BLaER1 treated with 17β-estradiol and CSF1 and Interleukin-3, amounts not matched to agents 10 nM and 100 nM (cell line): ENCODE data around the gene RNF208.

ENCODE experiments used
- H3K27ac ChIP-seq, 11 experiments: shearing (Covaris generic); formaldehyde crosslinking; 2 replicates each; pipeline ENCODE4 v1.8.1; 2022
- H3K27me3 ChIP-seq, 11 experiments: shearing (Covaris generic); formaldehyde crosslinking; 2 replicates each; pipeline ENCODE4 v1.8.1; 2022
- H3K36me3 ChIP-seq, 11 experiments: shearing (Covaris generic); formaldehyde crosslinking; 2 replicates each; pipeline ENCODE4 v1.8.1; 2022
- H3K4me1 ChIP-seq, 10 experiments: shearing (Covaris generic); formaldehyde crosslinking; 2 replicates each; pipeline ENCODE4 v1.8.1; 2022
- H3K4me2 ChIP-seq, 11 experiments: shearing (Covaris generic); formaldehyde crosslinking; 2 replicates each; pipeline ENCODE4 v1.8.1; 2022
- H3K4me3 ChIP-seq, 10 experiments: shearing (Covaris generic); formaldehyde crosslinking; 2 replicates each; pipeline ENCODE4 v1.8.1; 2022
- H3K9ac ChIP-seq, 11 experiments: shearing (Covaris generic); formaldehyde crosslinking; 2 replicates each; pipeline ENCODE4 v1.8.1; 2022
- H3K9me3 ChIP-seq, 11 experiments: shearing (Covaris generic); formaldehyde crosslinking; replicated peaks in 1 of 11; 2 replicates each; pipeline ENCODE4 v1.8.1; 2022
- H4K20me1 ChIP-seq, 11 experiments: shearing (Covaris generic); formaldehyde crosslinking; 2 replicates each; pipeline ENCODE4 v1.8.1; 2022
- Cebpa-rat ChIP-seq, 11 experiments: shearing (Covaris generic); IDR thresholded peaks; 2 replicates each; pipeline ENCODE4 v1.8.1; 2022

RNF208 gene

DNA sequence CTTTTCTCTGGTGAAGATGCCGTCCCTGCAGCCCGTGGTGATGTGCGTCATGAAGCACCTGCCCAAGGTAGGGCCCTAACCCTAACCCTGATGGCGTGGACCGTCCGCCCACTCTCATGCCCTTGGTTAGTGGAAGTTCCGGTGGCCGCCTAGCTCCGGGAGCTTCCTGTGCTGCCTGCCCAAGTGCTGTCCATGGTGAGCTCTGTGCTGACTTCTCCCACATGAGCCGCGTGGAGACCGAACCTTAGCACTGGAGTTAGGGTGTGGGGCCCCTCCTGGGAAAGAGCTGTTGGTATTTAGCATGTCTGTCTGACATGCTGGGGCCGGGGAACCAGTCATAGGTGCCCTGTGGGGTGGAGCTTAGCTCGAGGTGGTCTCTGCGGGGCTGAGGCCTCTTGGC lies 34.3 kb upstream of the RNF208 start:
- Histone ChIP-seq H3K4me1 (peaks cover 43 to 64% (median 52%) of the 10 kb centered on the region in 10 experiments), H3K9ac (peak overlapping the region; percentile 83 to 97 (median 90)), H3K27me3 (no peaks in the 10 kb centered on the region), H4K20me1 (peaks cover 12 to 41% (median 20%) of the 10 kb centered on the region in 11 experiments; a peak in 20 of 22 replicates), H3K4me2 (peak overlapping the region; percentile 94 to 100 (median 98)), H3K4me3 (peak overlapping the region; percentile 86 to 100 (median 97)), H3K9me3 (no peaks in the 10 kb centered on the region), H3K36me3 (peaks cover 24 to 47% (median 38%) of the 10 kb centered on the region in 11 experiments), H3K27ac (peak overlapping the region in 5 of 11 experiments; percentile 80 to 91 (median 89); a peak in 7 of 22 replicates)
- no peak for TF ChIP-seq Cebpa-rat (IDR thresholded peaks at IDR 0.05)

DNA sequence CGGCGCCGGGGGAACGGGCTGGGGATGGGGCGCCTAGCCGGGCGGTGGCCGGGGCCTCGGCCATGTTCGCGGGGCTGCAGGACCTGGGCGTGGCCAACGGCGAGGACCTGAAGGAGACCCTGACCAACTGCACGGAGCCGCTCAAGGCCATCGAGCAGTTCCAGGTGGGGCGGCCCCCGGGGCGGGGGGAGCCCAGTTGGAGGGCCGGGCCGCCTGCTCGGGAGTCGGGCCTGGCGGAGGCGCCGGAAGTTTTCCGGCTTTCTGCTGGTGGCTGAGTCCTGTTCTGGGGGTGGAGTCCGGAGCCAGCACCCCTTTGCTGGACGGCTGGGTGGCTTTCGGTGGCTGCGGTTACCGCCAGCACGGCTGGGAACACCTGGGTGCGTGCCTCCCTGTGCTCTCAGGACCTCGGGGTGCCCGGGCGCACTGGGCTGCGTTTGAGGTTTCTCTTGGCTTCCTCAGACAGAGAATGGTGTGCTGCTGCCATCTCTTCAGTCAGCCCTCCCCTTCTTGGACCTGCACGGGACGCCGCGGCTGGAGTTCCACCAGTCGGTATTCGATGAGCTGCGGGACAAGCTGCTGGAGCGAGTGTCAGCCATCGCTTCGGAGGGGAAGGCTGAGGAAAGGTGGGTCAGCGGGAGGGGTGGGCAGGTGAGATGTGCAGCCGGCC lies 33.5 kb upstream of the RNF208 start:
- peak overlapping the region; percentile 94 to 100 (median 98) for H3K4me2 ChIP-seq
- H3K4me3 ChIP-seq, result peak overlapping the region; percentile 86 to 100 (median 97)
- H3K27me3 ChIP-seq, result no peaks in the 10 kb centered on the region
- peaks cover 22 to 40% (median 30%) of the 10 kb centered on the region in 11 experiments for H3K36me3 ChIP-seq
- H3K27ac ChIP-seq, result peak overlapping the region; percentile 42 to 91 (median 85); a peak in 21 of 22 replicates
- peaks cover 43 to 68% (median 56%) of the 10 kb centered on the region in 10 experiments for H3K4me1 ChIP-seq
- TF ChIP-seq Cebpa-rat (IDR thresholded peaks at IDR 0.05), result no peak
- H4K20me1 ChIP-seq, result peaks cover 12 to 41% (median 20%) of the 10 kb centered on the region in 11 experiments; a peak in 20 of 22 replicates
- peak overlapping the region; percentile 83 to 97 (median 90) for H3K9ac ChIP-seq
- H3K9me3 ChIP-seq, result no peaks in the 10 kb centered on the region

DNA sequence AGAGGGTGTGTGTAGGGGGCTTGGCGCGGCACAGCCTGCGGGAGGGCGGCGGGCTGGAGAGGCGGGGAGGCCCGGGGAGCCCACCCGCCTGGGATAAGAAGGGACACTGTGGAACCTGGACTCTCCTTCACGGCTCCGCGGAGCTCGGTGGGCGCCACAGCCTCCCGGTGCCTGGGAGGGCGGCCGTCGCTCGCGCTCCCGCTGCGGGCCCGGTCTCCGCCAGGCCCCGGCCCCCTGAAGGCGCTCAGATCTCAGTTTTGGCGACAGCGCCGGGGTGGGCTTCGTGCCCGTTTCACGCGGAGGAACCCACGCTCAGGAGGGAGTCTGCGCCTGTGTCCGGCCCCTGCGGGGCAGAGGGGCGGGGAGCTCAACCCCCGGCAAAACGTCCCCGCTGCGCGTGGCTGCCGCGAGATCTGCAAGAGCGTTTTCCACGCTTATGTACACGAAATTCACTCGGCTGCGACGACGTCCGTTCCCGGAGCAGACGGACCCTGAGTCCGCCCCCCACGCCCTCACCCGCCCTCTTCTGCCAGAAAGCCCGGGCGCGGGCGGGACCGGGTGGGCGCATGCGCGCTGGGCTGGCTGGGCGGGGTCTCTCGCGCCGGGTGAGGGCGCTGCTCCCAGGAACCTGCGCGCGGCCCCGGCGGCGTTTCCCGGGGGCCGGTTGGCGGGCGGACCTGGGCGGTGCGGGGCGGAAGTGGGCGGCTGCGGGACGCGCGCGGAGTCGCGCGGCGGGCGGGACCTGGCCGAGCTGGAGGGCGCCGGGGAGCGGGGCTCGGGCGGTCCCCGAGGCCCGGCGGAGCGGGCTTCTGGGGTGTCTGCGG lies 32.8 kb upstream of the RNF208 start, which contains the start of gene NELFB:
TSS of gene NELFB (plus strand) at position 704 of the 824 bp plus-strand sequence.
- Histone ChIP-seq H4K20me1 (peaks cover 12 to 41% (median 20%) of the 10 kb centered on the region in 11 experiments; a peak in 20 of 22 replicates), H3K27me3 (no peaks in the 10 kb centered on the region), H3K4me2 (peak within 1 kb of the TSS; percentile 96 to 100 (median 99)), H3K36me3 (peaks cover 22 to 38% (median 30%) of the 10 kb centered on the region in 11 experiments), H3K4me3 (peak within 1 kb of the TSS; percentile 86 to 100 (median 97)), H3K9me3 (no peaks in the 10 kb centered on the region), H3K27ac (peak within 1 kb of the TSS; percentile 42 to 91 (median 85); a peak in 21 of 22 replicates), H3K9ac (peak within 1 kb of the TSS; percentile 83 to 97 (median 90)), H3K4me1 (peaks cover 43 to 74% (median 59%) of the 10 kb centered on the region in 10 experiments)
- TF ChIP-seq Cebpa-rat (IDR thresholded peaks at IDR 0.05), result no peak

DNA sequence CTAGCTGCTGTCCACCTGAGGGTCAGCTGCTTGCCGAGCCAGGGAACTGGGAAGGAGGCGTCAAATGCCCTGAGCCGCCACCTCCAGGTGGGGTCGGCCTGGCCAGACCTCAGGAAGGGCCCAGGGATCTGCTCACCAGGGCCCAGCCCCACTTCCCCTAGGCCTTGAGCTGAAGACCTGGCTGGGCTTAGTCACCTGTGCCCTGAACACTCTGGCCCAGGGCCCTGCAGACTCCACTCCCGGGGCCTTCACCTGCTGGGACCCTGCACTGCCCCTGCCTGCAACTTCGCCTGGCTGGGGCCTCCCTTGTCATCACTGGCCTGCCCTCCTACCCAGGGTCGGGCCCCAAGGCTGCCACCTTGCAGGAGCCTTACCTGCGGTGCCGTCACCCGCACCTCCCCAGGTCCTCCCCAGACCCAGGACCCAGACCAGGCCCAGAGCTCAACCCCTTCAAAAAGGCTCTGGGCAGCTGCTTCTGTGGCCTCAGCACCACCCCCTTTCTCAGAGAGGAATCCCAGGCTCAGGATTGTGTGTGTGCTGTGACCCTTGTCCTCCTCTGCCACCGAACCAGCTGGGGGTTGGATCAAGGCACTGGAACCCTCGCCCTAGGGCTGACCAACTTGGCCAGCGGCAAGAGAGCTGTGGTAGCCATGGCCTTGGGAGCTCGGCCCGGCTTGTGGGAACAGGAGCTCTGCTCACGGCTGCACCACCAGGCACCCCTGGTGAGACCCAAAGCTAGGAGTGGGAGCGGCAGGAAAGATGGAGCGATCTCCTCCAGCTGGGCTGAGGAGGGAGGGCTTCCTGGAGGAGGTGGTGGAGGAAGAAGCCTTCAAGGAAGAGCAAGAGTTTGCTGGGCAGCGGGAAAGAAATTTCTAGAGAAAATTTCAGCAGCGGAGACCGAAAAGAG lies 31.9 kb upstream of the RNF208 start:
- Histone ChIP-seq H3K4me1 (peaks cover 39 to 70% (median 57%) of the 10 kb centered on the region in 10 experiments), H3K27me3 (no peaks in the 10 kb centered on the region), H3K9me3 (no peaks in the 10 kb centered on the region), H3K4me3 (peak overlapping the region; percentile 86 to 100 (median 97)), H4K20me1 (peaks cover 8 to 38% (median 19%) of the 10 kb centered on the region in 11 experiments; a peak in 20 of 22 replicates), H3K4me2 (peak overlapping the region; percentile 95 to 100 (median 99)), H3K36me3 (peaks cover 16 to 30% (median 25%) of the 10 kb centered on the region in 11 experiments), H3K9ac (peak overlapping the region; percentile 83 to 97 (median 90)), H3K27ac (peak overlapping the region in 10 of 11 experiments; percentile 61 to 91 (median 84); a peak in 17 of 22 replicates)
- no peak for TF ChIP-seq Cebpa-rat (IDR thresholded peaks at IDR 0.05)

DNA sequence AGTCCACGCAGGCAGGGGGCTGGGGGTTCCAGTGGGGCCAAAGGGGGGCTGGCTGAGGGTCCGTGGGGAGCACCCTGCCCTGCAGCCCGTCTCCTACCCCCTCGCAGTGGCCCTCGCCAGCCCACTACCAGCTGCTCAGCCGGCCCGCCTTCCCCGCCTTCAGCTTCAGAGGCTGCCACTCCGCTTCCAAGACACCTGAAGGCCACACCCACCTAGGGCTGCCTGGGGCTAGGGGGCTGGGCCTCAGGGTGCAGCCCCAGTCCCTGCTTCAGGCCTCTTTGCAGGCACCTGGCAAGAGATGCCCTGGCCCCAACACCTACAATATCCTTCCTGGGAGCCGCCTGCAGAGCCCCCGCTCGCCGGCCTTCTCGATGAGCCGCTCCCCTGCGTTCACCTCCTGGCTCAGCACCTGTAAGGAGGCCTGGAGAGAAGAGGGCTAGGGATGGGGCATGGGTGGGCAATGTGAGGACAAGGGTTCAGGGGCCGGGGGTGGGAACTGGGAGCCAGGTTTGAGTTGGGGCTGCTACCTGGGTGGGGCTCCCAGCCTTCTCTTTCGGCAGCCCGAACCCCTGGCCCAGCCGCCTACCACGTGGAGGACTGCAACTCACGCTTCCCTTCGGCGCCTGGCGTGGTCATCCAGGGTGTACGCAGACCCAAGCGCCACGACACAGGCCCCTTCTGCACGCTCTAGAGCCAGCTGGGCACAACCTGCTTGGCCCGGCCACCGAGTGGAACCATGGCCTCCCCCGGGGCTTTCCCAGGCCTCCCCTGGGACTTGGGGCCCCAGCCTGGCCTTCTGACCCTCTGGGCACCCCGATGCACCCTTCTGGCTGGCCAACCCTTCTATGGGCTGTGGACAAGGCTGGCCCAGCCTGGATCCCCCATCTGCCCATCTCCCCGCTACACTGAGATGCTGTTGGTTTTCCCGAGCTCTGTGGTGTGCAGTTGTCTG lies 30.8 kb upstream of the RNF208 start:
- H3K4me3 ChIP-seq, result no peak overlapping the region
- peaks cover 7 to 26% (median 19%) of the 10 kb centered on the region in 11 experiments; a peak in 20 of 22 replicates for H4K20me1 ChIP-seq
- H3K27me3 ChIP-seq, result no peaks in the 10 kb centered on the region
- TF ChIP-seq Cebpa-rat (IDR thresholded peaks at IDR 0.05), result no peak
- peaks cover 10 to 18% (median 14%) of the 10 kb centered on the region in 11 experiments; a peak in 19 of 22 replicates for H3K36me3 ChIP-seq
- H3K4me1 ChIP-seq, result peaks cover 33 to 62% (median 52%) of the 10 kb centered on the region in 10 experiments
- peak overlapping the region in 4 of 11 experiments; percentile 88 to 95 (median 94); a peak in 4 of 22 replicates for H3K9ac ChIP-seq
- H3K27ac ChIP-seq, result no peak overlapping the region
- H3K9me3 ChIP-seq, result no peaks in the 10 kb centered on the region
- H3K4me2 ChIP-seq, result peak overlapping the region; percentile 95 to 100 (median 99); a peak in 21 of 22 replicates

DNA sequence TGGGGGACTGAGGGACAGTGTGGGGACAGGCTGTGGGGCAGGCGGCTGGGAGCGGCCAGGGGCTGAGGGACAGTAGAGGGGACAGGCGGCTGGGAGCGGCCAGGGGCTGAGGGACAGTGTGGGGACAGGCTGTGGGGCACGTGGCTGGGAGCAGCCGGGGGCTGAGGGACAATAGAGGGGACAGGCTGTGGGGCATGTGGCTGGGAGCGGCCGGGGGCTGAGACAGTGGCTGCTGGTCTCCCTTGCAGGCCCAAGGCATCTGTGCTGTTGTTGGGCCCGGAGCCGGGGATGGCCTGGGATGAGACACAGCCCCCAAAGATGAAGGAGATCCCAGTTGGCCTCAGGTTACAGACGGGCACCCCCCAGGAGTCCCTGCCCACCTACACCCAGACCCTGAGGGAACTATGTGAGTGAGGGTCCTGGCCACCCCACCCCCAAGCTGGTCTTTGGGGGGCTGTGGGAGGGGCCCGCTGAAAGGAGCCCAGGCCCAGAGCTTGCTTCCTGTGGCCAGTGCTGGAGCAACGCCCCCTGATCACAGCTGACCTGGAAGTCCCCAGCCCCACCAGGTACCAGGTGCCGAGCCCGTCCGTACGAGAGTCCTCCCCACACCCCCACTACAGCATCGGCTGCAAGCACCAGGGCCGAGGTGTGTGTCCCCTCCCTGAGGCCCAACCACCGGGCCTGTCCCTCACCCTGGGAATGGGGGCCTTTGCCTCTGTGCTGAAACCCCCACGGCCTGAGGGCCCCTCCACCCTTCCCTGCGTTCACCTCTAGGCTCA lies 29.6 kb upstream of the RNF208 start:
- no peak overlapping the region; a peak in 1 of 22 replicates for H3K9ac ChIP-seq
- H3K27ac ChIP-seq, result no peak overlapping the region
- H4K20me1 ChIP-seq, result peaks cover 4 to 19% (median 13%) of the 10 kb centered on the region in 11 experiments; a peak in 20 of 22 replicates
- peaks cover 2 to 8% (median 6%) of the 10 kb centered on the region in 11 experiments; a peak in 18 of 22 replicates for H3K36me3 ChIP-seq
- TF ChIP-seq Cebpa-rat (IDR thresholded peaks at IDR 0.05), result no peak
- peaks cover 24 to 62% (median 45%) of the 10 kb centered on the region in 10 experiments for H3K4me1 ChIP-seq
- no peaks in the 10 kb centered on the region for H3K9me3 ChIP-seq
- H3K4me2 ChIP-seq, result no peak overlapping the region
- no peaks in the 10 kb centered on the region for H3K27me3 ChIP-seq
- H3K4me3 ChIP-seq, result no peak overlapping the region

DNA sequence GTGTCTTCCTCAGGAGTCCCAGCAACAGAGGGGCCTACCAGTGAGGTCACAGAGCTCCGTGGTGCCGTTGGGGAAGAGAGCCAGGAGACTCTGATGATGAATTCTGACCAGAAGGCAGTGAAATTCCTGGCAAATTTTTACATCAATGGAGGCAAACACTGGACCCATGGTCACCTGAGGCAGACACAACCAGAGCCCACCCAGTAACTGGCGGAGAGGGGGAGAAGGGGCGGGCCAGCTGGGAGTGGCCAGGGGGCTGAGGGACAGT lies 29.1 kb upstream of the RNF208 start, which contains the start of gene STPG3:
TSS of gene STPG3 (plus strand) at position 93 of the 268 bp plus-strand sequence. CDS start at position 94, 1 bp downstream.
- peaks cover 18 to 62% (median 43%) of the 10 kb centered on the region in 10 experiments for H3K4me1 ChIP-seq
- H3K27ac ChIP-seq, result no peak within 1 kb of the TSS
- H3K4me3 ChIP-seq, result no peak within 1 kb of the TSS
- no peaks in the 10 kb centered on the region for H3K9me3 ChIP-seq
- H3K27me3 ChIP-seq, result no peaks in the 10 kb centered on the region
- TF ChIP-seq Cebpa-rat (IDR thresholded peaks at IDR 0.05), result no peak
- peak within 1 kb of the TSS in 6 of 11 experiments; percentile 10 to 60 (median 42); a peak in 9 of 22 replicates for H3K9ac ChIP-seq
- H4K20me1 ChIP-seq, result peaks cover 0 to 17% (median 9%) of the 10 kb centered on the region in 11 experiments; a peak in 19 of 22 replicates
- H3K4me2 ChIP-seq, result peak within 1 kb of the TSS in 7 of 11 experiments; percentile 12 to 51 (median 26); a peak in 10 of 22 replicates
- peaks cover 0 to 3% (median under 1%) of the 10 kb centered on the region in 11 experiments; a peak in 6 of 22 replicates for H3K36me3 ChIP-seq
